8988T (cell line): ENCODE measurements around the gene SPECC1.
"Not testable (repeated sequence)": the region's sequence is repeated elsewhere in the genome, so short reads cannot be mapped to it uniquely, and the experiment has no call there.

Experiments used
- DNase-seq: peaks from one replicate; pipeline ENCODE4 v3.0.0; 2011

The SPECC1 gene

GRCh38 chr17:20180661-20181060 is 171.5 kb downstream of the SPECC1 start:
- DNase-seq = no peak

- no peak for DNase-seq
Observed at GRCh38 chr17:20184181-20184580, 175.0 kb downstream of the SPECC1 start.

- no peak for DNase-seq
Observed at GRCh38 chr17:20184977-20185619, 175.9 kb downstream of the SPECC1 start.

- DNase-seq = no peak
Observed at GRCh38 chr17:20187049-20187448, 177.9 kb downstream of the SPECC1 start.

- no peak for DNase-seq
Observed at GRCh38 chr17:20189302-20189701, 180.1 kb downstream of the SPECC1 start.

GRCh38 chr17:20189979-20190378 is 180.8 kb downstream of the SPECC1 start:
- DNase-seq = no peak

- DNase-seq = no peak
Observed at GRCh38 chr17:20190605-20191004, 181.4 kb downstream of the SPECC1 start.

GRCh38 chr17:20191056-20191455 is 181.9 kb downstream of the SPECC1 start:
- DNase-seq = no peak

GRCh38 chr17:20196286-20196685 is 187.1 kb downstream of the SPECC1 start:
- DNase-seq = not testable (repeated sequence)

- DNase-seq = no peak
Observed at GRCh38 chr17:20197272-20197926, 188.2 kb downstream of the SPECC1 start.

- no peak for DNase-seq
Observed at GRCh38 chr17:20200016-20200795, 191.0 kb downstream of the SPECC1 start.

- no peak for DNase-seq
Observed at GRCh38 chr17:20200865-20201458, 191.8 kb downstream of the SPECC1 start.

- no peak for DNase-seq
Observed at GRCh38 chr17:20202141-20202621, 193.0 kb downstream of the SPECC1 start.

GRCh38 chr17:20203018-20203417 is 193.9 kb downstream of the SPECC1 start:
- no peak for DNase-seq

GRCh38 chr17:20203761-20204263 is 194.7 kb downstream of the SPECC1 start:
- DNase-seq = no peak

GRCh38 chr17:20205609-20206008 is 196.4 kb downstream of the SPECC1 start:
- no peak for DNase-seq

- DNase-seq = no peak
Observed at GRCh38 chr17:20206068-20206467, 196.9 kb downstream of the SPECC1 start.

GRCh38 chr17:20206591-20206990 is 197.4 kb downstream of the SPECC1 start:
- no peak for DNase-seq

- DNase-seq = no peak
Observed at GRCh38 chr17:20207262-20207985, 198.3 kb downstream of the SPECC1 start.

- DNase-seq = no peak
Observed at GRCh38 chr17:20208717-20209116, 199.6 kb downstream of the SPECC1 start.

- DNase-seq = no peak
Observed at GRCh38 chr17:20210180-20210579, 201.0 kb downstream of the SPECC1 start.

GRCh38 chr17:20210614-20211013 is 201.5 kb downstream of the SPECC1 start:
- DNase-seq = no peak

- DNase-seq = no peak
Observed at GRCh38 chr17:20211246-20211645, 202.1 kb downstream of the SPECC1 start.
